HEK293 (cell line): ENCODE results near the gene LYPD6B.

Source experiments
- CTCF ChIA-PET: fragments of 350-600 bp; formaldehyde crosslinking; extraction: SDS; loops from one replicate; lab custom pipeline; 2021; ENCODE audit warnings: antibody characterized with exemption; lab: Yijun Ruan, JAX
- POLR2A ChIA-PET: fragments of 300-600 bp; formaldehyde crosslinking; extraction: SDS; loops from one replicate; lab custom pipeline; 2020; ENCODE audit warnings: antibody characterized with exemption, inconsistent platforms; lab: Yijun Ruan, JAX
- H3K27ac ChIP-seq: fragments of 200-500 bp; sonication (Bioruptor generic); 2 replicates; pipeline ENCODE4 v1.5.1; 2014; ENCODE audit warnings: low read depth, low read length, control low read depth, inconsistent platforms; ENCODE audit errors: extremely low read depth
- H3K36me3 ChIP-seq, 2 experiments: fragments of 200-500 bp in 1 of 2; sonication (Bioruptor generic) in 1 of 2; 1 replicate in 1 of 2; 2 replicates in 1 of 2; pipeline ENCODE4 v1.5.1; 2014 to 2017; ENCODE audit warnings: inconsistent platforms in 2 of 2, low read length in 2 of 2; ENCODE audit not compliant: control insufficient read depth in 2 of 2, insufficient read depth in 1 of 2
- H3K4me1 ChIP-seq: fragments of 200-500 bp; sonication (Bioruptor generic); 2 replicates; pipeline ENCODE4 v1.5.1; 2014; ENCODE audit warnings: mild to moderate bottlenecking, low read length, inconsistent platforms; ENCODE audit not compliant: control insufficient read depth, insufficient read depth
- H3K4me3 ChIP-seq: 2 replicates; pipeline ENCODE4 v1.5.1; 2011; ENCODE audit warnings: low read depth, mild to moderate bottlenecking, control low read depth, low read length, moderate library complexity
- H3K9me3 ChIP-seq: fragments of 200-500 bp; sonication (Bioruptor generic); 2 replicates; pipeline ENCODE4 v1.5.1; 2014; ENCODE audit warnings: low read depth, low read length, inconsistent platforms; ENCODE audit not compliant: control insufficient read depth, insufficient read depth
- OVOL3 ChIP-seq: fragments of 450-650 bp; formaldehyde crosslinking; IDR thresholded peaks from 2 replicates; pipeline ENCODE4 v1.5.1; 2016; ENCODE audit warnings: missing biosample characterization, missing genetic modification characterization
- SALL2 ChIP-seq: fragments of 450-650 bp; formaldehyde crosslinking; IDR thresholded peaks from 2 replicates; pipeline ENCODE4 v1.5.0; 2017; ENCODE audit warnings: missing biosample characterization, mild to moderate bottlenecking, missing genetic modification characterization, borderline replicate concordance
- SP3 ChIP-seq: fragments of 450-650 bp; formaldehyde crosslinking; IDR thresholded peaks from 2 replicates; pipeline ENCODE4 v1.5.1; 2016; ENCODE audit warnings: missing biosample characterization, missing genetic modification characterization
- ZNF138 ChIP-seq: fragments of 450-650 bp; formaldehyde crosslinking; IDR thresholded peaks from 2 replicates; pipeline ENCODE4 v1.5.1; 2016; ENCODE audit warnings: missing biosample characterization, missing genetic modification characterization, borderline replicate concordance
- ZNF354C ChIP-seq: fragments of 450-650 bp; formaldehyde crosslinking; IDR thresholded peaks from 2 replicates; pipeline ENCODE4 v1.5.1; 2016; ENCODE audit warnings: missing biosample characterization, missing genetic modification characterization, low read depth, borderline replicate concordance
- ZNF510 ChIP-seq: fragments of 450-650 bp; formaldehyde crosslinking; IDR thresholded peaks from 2 replicates; pipeline ENCODE4 v1.5.1; 2018; ENCODE audit warnings: mild to moderate bottlenecking, missing genetic modification characterization, missing biosample characterization; ENCODE audit not compliant: insufficient replicate concordance
- ZNF549 ChIP-seq: fragments of 450-650 bp; IDR thresholded peaks from 2 replicates; pipeline ENCODE4 v1.5.1; 2018; ENCODE audit warnings: missing biosample characterization, missing genetic modification characterization, mild to moderate bottlenecking, inconsistent platforms, moderate library complexity
- ZNF837 ChIP-seq: fragments of 450-650 bp; formaldehyde crosslinking; IDR thresholded peaks from 2 replicates; pipeline ENCODE4 v1.5.1; 2016; ENCODE audit warnings: missing biosample characterization, missing genetic modification characterization
- TF ChIP-seq, protein P1 (sequence below): fragments of 450-650 bp; formaldehyde crosslinking; IDR thresholded peaks from 2 replicates; pipeline ENCODE4 v1.5.1; 2016; ENCODE audit warnings: missing biosample characterization, missing genetic modification characterization
- TF ChIP-seq, protein P2 (sequence below): fragments of 450-650 bp; formaldehyde crosslinking; IDR thresholded peaks from 2 replicates; pipeline ENCODE4 v1.5.1; 2016; ENCODE audit warnings: missing biosample characterization, missing genetic modification characterization
- TF ChIP-seq, protein P3 (sequence below): fragments of 450-650 bp; IDR thresholded peaks from 2 replicates; pipeline ENCODE4 v1.5.1; 2018; ENCODE audit warnings: missing biosample characterization, missing genetic modification characterization
- TF ChIP-seq, protein P4 (sequence below): fragments of 450-650 bp; formaldehyde crosslinking; IDR thresholded peaks from 2 replicates; pipeline ENCODE4 v1.5.1; 2017; ENCODE audit warnings: missing biosample characterization, missing genetic modification characterization

LYPD6B gene

DNA sequence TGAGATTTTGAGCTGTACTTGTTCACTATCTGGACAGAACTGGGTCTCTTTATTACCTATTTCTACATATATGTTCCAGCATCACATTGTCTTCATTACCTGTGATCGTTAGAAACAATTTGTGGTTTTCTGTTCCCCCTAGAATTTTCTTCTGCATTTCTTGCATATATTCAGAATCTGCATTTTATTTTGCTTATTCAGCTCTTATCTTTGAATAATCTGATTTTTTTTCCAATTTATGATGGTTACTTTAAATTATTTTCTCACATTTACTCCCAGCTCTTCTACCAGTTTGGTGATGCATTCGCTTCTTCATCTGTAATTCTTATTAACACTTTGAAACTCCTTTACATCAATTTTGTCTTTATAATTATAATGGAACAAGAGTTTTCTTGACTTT lies 55.1 kb downstream of the LYPD6B start (continued):
- TF ChIP-seq, protein P1, sequence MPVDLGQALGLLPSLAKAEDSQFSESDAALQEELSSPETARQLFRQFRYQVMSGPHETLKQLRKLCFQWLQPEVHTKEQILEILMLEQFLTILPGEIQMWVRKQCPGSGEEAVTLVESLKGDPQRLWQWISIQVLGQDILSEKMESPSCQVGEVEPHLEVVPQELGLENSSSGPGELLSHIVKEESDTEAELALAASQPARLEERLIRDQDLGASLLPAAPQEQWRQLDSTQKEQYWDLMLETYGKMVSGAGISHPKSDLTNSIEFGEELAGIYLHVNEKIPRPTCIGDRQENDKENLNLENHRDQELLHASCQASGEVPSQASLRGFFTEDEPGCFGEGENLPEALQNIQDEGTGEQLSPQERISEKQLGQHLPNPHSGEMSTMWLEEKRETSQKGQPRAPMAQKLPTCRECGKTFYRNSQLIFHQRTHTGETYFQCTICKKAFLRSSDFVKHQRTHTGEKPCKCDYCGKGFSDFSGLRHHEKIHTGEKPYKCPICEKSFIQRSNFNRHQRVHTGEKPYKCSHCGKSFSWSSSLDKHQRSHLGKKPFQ (tag by site-specific recombination), result no peak
- TF ChIP-seq ZNF837 (no peak), SP3 (tag by site-specific recombination) (no peak), SALL2 (tag by site-specific recombination) (no peak), ZNF354C (tag by site-specific recombination) (no peak)
- TF ChIP-seq, protein P2, sequence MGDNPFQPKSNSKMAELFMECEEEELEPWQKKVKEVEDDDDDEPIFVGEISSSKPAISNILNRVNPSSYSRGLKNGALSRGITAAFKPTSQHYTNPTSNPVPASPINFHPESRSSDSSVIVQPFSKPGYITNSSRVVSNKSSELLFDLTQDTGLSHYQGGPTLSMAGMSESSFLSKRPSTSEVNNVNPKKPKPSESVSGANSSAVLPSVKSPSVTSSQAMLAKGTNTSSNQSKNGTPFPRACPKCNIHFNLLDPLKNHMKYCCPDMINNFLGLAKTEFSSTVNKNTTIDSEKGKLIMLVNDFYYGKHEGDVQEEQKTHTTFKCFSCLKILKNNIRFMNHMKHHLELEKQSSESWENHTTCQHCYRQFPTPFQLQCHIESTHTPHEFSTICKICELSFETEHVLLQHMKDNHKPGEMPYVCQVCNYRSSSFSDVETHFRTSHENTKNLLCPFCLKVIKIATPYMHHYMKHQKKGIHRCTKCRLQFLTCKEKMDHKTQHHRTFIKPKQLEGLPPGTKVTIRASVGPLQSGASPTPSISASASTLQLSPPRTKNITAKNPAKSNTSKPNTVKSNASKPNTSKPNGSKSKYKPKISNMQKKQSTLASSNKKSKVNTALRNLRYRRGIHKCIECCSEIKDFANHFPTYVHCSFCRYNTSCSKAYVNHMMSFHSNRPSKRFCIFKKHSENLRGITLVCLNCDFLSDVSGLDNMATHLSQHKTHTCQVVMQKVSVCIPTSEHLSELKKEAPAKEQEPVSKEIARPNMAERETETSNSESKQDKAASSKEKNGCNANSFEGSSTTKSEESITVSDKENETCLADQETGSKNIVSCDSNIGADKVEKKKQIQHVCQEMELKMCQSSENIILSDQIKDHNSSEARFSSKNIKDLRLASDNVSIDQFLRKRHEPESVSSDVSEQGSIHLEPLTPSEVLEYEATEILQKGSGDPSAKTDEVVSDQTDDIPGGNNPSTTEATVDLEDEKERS, result no peak
- TF ChIP-seq, protein P3, sequence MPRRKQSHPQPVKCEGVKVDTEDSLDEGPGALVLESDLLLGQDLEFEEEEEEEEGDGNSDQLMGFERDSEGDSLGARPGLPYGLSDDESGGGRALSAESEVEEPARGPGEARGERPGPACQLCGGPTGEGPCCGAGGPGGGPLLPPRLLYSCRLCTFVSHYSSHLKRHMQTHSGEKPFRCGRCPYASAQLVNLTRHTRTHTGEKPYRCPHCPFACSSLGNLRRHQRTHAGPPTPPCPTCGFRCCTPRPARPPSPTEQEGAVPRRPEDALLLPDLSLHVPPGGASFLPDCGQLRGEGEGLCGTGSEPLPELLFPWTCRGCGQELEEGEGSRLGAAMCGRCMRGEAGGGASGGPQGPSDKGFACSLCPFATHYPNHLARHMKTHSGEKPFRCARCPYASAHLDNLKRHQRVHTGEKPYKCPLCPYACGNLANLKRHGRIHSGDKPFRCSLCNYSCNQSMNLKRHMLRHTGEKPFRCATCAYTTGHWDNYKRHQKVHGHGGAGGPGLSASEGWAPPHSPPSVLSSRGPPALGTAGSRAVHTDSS, result no peak
- TF ChIP-seq, protein P4, sequence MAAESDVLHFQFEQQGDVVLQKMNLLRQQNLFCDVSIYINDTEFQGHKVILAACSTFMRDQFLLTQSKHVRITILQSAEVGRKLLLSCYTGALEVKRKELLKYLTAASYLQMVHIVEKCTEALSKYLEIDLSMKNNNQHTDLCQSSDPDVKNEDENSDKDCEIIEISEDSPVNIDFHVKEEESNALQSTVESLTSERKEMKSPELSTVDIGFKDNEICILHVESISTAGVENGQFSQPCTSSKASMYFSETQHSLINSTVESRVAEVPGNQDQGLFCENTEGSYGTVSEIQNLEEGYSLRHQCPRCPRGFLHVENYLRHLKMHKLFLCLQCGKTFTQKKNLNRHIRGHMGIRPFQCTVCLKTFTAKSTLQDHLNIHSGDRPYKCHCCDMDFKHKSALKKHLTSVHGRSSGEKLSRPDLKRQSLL (tag by site-specific recombination), result no peak

DNA sequence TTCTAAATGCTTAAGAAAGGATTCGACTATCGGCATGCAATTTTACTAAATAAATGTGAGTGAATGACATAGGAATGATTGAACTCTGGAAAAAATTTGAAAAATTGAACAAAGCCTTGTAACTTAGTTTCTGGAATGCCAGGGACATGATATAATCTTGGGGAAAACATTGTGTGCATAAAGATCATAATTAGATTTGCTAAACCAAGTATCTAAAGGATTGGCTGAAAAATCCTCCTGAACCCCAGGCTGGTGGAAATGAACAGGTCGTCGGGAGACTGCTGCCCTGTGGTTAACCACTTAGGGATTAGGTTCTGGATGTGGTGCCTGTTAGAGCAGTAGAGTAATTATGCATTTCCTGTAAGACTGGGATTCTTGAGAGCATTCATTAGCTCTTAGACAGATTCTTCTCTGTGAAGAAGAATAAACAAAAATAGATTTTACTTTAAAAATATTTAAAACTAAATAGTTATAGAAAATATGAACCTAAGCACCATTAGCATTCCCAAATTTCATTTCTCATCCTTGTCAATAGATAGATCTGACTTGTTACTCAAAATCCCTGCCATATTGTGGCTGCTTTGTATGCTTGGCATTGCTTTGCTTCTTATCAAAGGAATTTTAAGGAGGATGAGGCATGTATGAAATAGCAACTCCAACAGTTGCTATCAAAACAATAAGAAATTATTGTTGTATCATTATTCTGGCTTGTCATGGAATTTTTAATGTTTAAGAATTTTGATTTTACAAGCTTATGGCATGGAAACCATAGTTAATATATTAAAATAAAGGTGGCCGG lies 55.9 kb downstream of the LYPD6B start:
- H3K36me3 ChIP-seq, result no peaks in the 10 kb centered on the region
- CTCF ChIA-PET, result interaction anchor here (1.2 kb wide), 1 partner anchor 8 kb away, joined by 3 read pairs; no protein-coding TSS in a partner anchor
- no peaks in the 10 kb centered on the region for H3K9me3 ChIP-seq
- TF ChIP-seq ZNF549 (tag by site-specific recombination) (peak; percentile 60; the same call in 1 of the 2 replicates), ZNF510 (tag by site-specific recombination) (no peak), OVOL3 (tag by site-specific recombination) (no peak)
- TF ChIP-seq, all 188 proteins: peak for 1
- Histone ChIP-seq H3K4me1 (no peaks in the 10 kb centered on the region), H3K27ac (no peak overlapping the region), H3K4me3 (no peak overlapping the region)
- POLR2A ChIA-PET, result no interaction called here

DNA sequence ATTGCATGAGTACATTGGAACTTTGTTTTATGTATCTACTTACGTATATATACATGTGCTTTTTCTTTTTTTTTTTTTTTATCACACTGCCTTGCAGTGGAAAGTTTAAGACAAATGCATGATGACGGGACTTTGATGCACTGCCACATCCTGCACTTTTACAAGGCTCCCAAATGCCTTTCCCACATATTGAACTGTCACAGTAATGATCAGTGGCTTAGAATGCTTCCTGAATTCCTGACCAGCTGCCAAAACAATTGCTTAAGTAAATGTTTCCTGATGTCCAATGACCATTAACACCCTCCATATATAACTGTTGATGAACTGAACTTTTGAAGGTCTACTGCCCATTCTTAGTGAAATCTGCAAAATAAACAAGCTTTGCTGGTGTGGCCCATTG lies 60.2 kb downstream of the LYPD6B start:
- TF ChIP-seq ZNF138 (tag by site-specific recombination), result no peak
- TF ChIP-seq, all 188 proteins: peak for 0
- ChIA-PET POLR2A (interaction anchor here (0.6 kb wide), 1 partner anchor 302 kb away, joined by 5 read pairs; no protein-coding TSS in a partner anchor), CTCF (interaction anchor here (0.6 to 0.7 kb wide), 3 partner anchors 10 to 354 kb away, joined by 3 read pairs; no protein-coding TSS in a partner anchor)
- H3K4me1 ChIP-seq, result no peaks in the 10 kb centered on the region
- H3K4me3 ChIP-seq, result no peak overlapping the region
- no peaks in the 10 kb centered on the region for H3K9me3 ChIP-seq
- H3K27ac ChIP-seq, result no peak overlapping the region
- H3K36me3 ChIP-seq, result no peaks in the 10 kb centered on the region
